Tibial nerve (tissue), 4 donors: Measurements from ENCODE around the gene ZNF496. TPM values are rescaled to one million over a fixed set of nuclear protein-coding genes. Genes with fewer than 3 reads are reported as not detected.

Experiments
- DNase-seq, 2 donors: peaks; one replicate each; pipeline ENCODE4 v3.0.0-alpha.2; 2019; ENCODE audit warnings: low spot score in 2 of 2
- H3K27ac ChIP-seq, 4 donors: fragments of 200-600 bp; sonication (generic) in 3 of 4; one replicate each; pipeline ENCODE4 v1.5.1; 2017 to 2019; ENCODE audit warnings: mild to moderate bottlenecking in 1 of 4
- H3K27me3 ChIP-seq, 2 donors: fragments of 200-600 bp; sonication (generic) in 1 of 2; one replicate each; pipeline versions ENCODE4 v1.5.1 to v1.6.0; 2017 to 2019
- H3K36me3 ChIP-seq, 3 donors: fragments of 200-600 bp; sonication (generic); one replicate each; pipeline ENCODE4 v1.5.1; 2018 to 2019
- H3K4me1 ChIP-seq, 4 donors: fragments of 200-600 bp; sonication (generic) in 3 of 4; one replicate each; pipeline ENCODE4 v1.5.1; 2017 to 2019
- H3K4me3 ChIP-seq, 4 donors: fragments of 200-600 bp; sonication (generic) in 3 of 4; one replicate each; pipeline ENCODE4 v1.5.1; 2017 to 2019; ENCODE audit warnings: mild to moderate bottlenecking in 1 of 4, moderate library complexity in 1 of 4
- H3K9me3 ChIP-seq, 4 donors: fragments of 200-600 bp; sonication (generic) in 3 of 4; one replicate each; pipeline ENCODE4 v1.5.1; 2017 to 2019
- CTCF ChIP-seq, 5 experiments: fragments of 200-600 bp in 3 of 5; fragments of 450-650 bp in 2 of 5; sonication (generic) in 3 of 5; IDR thresholded peaks; one replicate each; pipeline ENCODE4 v1.5.1; 2016 to 2019; ENCODE audit warnings: antibody characterized with exemption in 5 of 5, mild to moderate bottlenecking in 3 of 5, moderate library complexity in 2 of 5
- EP300 ChIP-seq, 2 donors: sonication (generic); formaldehyde crosslinking; IDR thresholded peaks; one replicate each; pipeline ENCODE4 v1.6.1; 2017; ENCODE audit warnings: antibody characterized with exemption in 2 of 2, mild to moderate bottlenecking in 1 of 2
- POLR2A ChIP-seq, 2 donors: fragments of 450-650 bp; IDR thresholded peaks; one replicate each; pipeline ENCODE4 v1.6.1; 2017; ENCODE audit warnings: antibody characterized with exemption in 2 of 2, mild to moderate bottlenecking in 2 of 2, moderate library complexity in 2 of 2
- WGBS, 2 donors: methylation state at CpG; one replicate each; pipeline ENCODE4 v1.1.5; 2018; 5-methylcytosine and 5-hydroxymethylcytosine counted together
- total RNA-seq, 4 donors: library from RNA; depleted of rRNA; stranded (reverse); fragments of >200 nt; gene quantifications; one replicate each; pipeline ENCODE4 v1.1.0, GENCODE V29; 2016

Gene ZNF496
- total RNA-seq, 4 donors from 2014 or later, result 37.5 to 60.6 (median 51.6) TPM

DNA sequence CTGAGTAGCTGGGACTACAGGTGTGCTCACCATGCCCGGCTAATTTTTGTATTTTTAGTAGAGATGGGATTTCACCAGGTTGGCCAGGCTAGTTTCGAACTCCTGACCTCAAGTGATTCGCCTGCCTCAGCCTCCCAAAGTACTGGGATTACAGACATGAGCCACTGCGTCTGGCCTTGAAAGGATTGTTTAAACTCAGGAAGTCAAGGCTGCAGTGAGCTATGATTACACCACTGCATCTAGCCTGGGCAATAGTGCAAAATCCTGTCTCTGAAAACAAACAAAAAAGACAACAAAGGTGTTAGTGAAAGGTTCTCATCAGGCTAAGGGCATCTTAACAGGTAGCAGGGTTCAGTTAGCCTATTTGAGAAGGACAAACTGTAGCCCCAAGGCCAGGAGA, 14.2 kb upstream of the ZNF496 start:
- H3K4me3 ChIP-seq, result no peak overlapping the region
- DNase-seq, result no peak
- H3K9me3 ChIP-seq, result no peaks in the 10 kb centered on the region
- 91 to 96% methylated on average over 4 of the region's 4 CpGs for WGBS, 2 donors
- H3K4me1 ChIP-seq, result peaks cover 0 to 29% (median 4%) of the 10 kb centered on the region in 4 donors
- H3K36me3 ChIP-seq, result no peaks in the 10 kb centered on the region
- H3K27me3 ChIP-seq, result no peaks in the 10 kb centered on the region
- TF ChIP-seq CTCF (IDR thresholded peaks at IDR 0.05) (no peak), EP300 (IDR thresholded peaks at IDR 0.05) (no peak), POLR2A (IDR thresholded peaks at IDR 0.05) (no peak)
- no peak overlapping the region for H3K27ac ChIP-seq

- Histone ChIP-seq H3K27me3 (no peaks in the 10 kb centered on the region), H3K27ac (peak overlapping the region in 2 of 4 donors; percentile 83 to 93), H3K36me3 (peaks cover 0 to 9% (median 0%) of the 10 kb centered on the region in 3 donors), H3K4me3 (no peak overlapping the region), H3K4me1 (peaks cover 0 to 29% (median 4%) of the 10 kb centered on the region in 4 donors), H3K9me3 (no peaks in the 10 kb centered on the region)
- WGBS, 2 donors, result 56 to 69% methylated on average over 1 of the region's 1 CpG
- TF ChIP-seq EP300 (IDR thresholded peaks at IDR 0.05) (no peak), POLR2A (IDR thresholded peaks at IDR 0.05) (no peak), CTCF (IDR thresholded peaks at IDR 0.05) (no peak)
- DNase-seq, result no peak
These were observed 12.1 kb upstream of the ZNF496 start for GRCh38 chr1:247343801-247344200.

GRCh38 chr1:247338723-247339275, 7.1 kb upstream of the ZNF496 start:
- Histone ChIP-seq H3K4me1 (peaks cover 0 to 44% (median 3%) of the 10 kb centered on the region in 4 donors), H3K4me3 (no peak overlapping the region), H3K9me3 (no peaks in the 10 kb centered on the region), H3K36me3 (peaks cover 0 to 9% (median 0%) of the 10 kb centered on the region in 3 donors), H3K27ac (no peak overlapping the region), H3K27me3 (no peaks in the 10 kb centered on the region)
- DNase-seq, result no peak
- WGBS, 2 donors, result 77 to 83% methylated on average over 3 of the region's 3 CpGs
- TF ChIP-seq EP300 (IDR thresholded peaks at IDR 0.05), result no peak
- TF ChIP-seq POLR2A (IDR thresholded peaks at IDR 0.05), result no peak

GRCh38 chr1:247337961-247338360, 6.3 kb upstream of the ZNF496 start:
- TF ChIP-seq CTCF (IDR thresholded peaks at IDR 0.05) (no peak), EP300 (IDR thresholded peaks at IDR 0.05) (no peak), POLR2A (IDR thresholded peaks at IDR 0.05) (no peak)
- Histone ChIP-seq H3K4me3 (no peak overlapping the region), H3K27ac (no peak overlapping the region), H3K4me1 (peaks cover 0 to 44% (median 0%) of the 10 kb centered on the region in 4 donors), H3K9me3 (no peaks in the 10 kb centered on the region), H3K27me3 (no peaks in the 10 kb centered on the region), H3K36me3 (peaks cover 0 to 9% (median 0%) of the 10 kb centered on the region in 3 donors)
- WGBS, 2 donors, result 82 to 88% methylated on average over 11 of the region's 11 CpGs
- DNase-seq, result no peak

DNA sequence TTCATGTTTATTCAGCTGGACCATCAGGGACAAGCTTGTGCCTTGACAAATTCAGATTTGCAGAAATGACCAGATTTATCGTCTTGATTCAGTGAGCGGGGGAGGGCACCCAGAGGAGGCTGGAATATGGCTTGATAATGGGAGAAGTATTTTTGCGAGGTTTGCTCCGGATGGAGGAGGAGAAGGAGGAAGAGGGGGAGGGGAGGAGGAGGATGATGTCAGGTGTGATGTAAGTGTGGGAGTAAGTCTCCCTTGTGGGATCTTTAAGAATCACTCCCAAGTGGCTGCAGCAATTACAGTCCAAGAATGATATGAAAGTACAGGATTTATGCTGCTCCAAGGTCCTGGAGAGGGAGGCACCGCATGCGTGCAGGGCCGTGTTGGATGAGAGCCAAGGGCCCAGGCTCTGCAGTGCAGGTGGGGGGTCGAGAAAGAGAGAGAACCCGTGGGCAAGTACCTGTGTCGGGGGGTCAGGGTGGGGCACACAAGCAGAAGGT, 5.6 kb upstream of the ZNF496 start:
- Histone ChIP-seq H3K27me3 (no peaks in the 10 kb centered on the region), H3K36me3 (peaks cover 0 to 9% (median 0%) of the 10 kb centered on the region in 3 donors), H3K27ac (no peak overlapping the region), H3K4me1 (peaks cover 0 to 46% (median 2%) of the 10 kb centered on the region in 4 donors), H3K9me3 (no peaks in the 10 kb centered on the region), H3K4me3 (no peak overlapping the region)
- WGBS, 2 donors, result 55 to 62% methylated on average over 10 of the region's 10 CpGs
- TF ChIP-seq POLR2A (IDR thresholded peaks at IDR 0.05), result no peak
- TF ChIP-seq EP300 (IDR thresholded peaks at IDR 0.05), result no peak
- TF ChIP-seq CTCF (IDR thresholded peaks at IDR 0.05), result no peak
- no peak for DNase-seq
